IPS-15b (cell line): ENCODE data around the gene INTS1.

ENCODE experiments used
- H3K27me3 ChIP-seq: one replicate; pipeline ENCODE4 v1.6.1; 2013; ENCODE audit warnings: low read length; ENCODE audit not compliant: control insufficient read depth, insufficient read depth
- H3K36me3 ChIP-seq: one replicate; pipeline ENCODE4 v1.6.1; 2013; ENCODE audit warnings: low read length; ENCODE audit not compliant: control insufficient read depth, insufficient read depth
- H3K4me1 ChIP-seq: one replicate; pipeline ENCODE4 v1.6.1; 2013; ENCODE audit warnings: mild to moderate bottlenecking, low read length; ENCODE audit not compliant: control insufficient read depth, insufficient read depth
- H3K4me3 ChIP-seq: one replicate; pipeline ENCODE4 v1.5.1; 2013; ENCODE audit warnings: low read depth, low read length
- H3K9ac ChIP-seq: one replicate; pipeline ENCODE4 v1.6.1; 2013; ENCODE audit warnings: low read depth, mild to moderate bottlenecking, low read length
- H3K9me3 ChIP-seq: one replicate; pipeline ENCODE4 v1.6.1; 2013; ENCODE audit warnings: mild to moderate bottlenecking, low read length; ENCODE audit not compliant: control insufficient read depth, insufficient read depth

INTS1 gene

GRCh38 chr7:1432411-1433082, 71.6 kb downstream of the INTS1 start:
- Histone ChIP-seq H3K4me1 (no peaks in the 10 kb centered on the region), H3K9me3 (no peaks in the 10 kb centered on the region), H3K4me3 (no peak overlapping the region), H3K9ac (no peak overlapping the region), H3K36me3 (peaks cover 5% of the 10 kb centered on the region), H3K27me3 (no peaks in the 10 kb centered on the region)

- Histone ChIP-seq H3K9ac (no peak overlapping the region), H3K36me3 (peaks cover 5% of the 10 kb centered on the region), H3K9me3 (no peaks in the 10 kb centered on the region), H3K4me1 (no peaks in the 10 kb centered on the region), H3K27me3 (no peaks in the 10 kb centered on the region), H3K4me3 (no peak overlapping the region)
Measured at GRCh38 chr7:1431634-1432380, 72.4 kb downstream of the INTS1 start.

- Histone ChIP-seq H3K4me3 (no peak overlapping the region), H3K9ac (no peak overlapping the region), H3K27me3 (no peaks in the 10 kb centered on the region), H3K9me3 (no peaks in the 10 kb centered on the region), H3K36me3 (peaks cover 5% of the 10 kb centered on the region), H3K4me1 (no peaks in the 10 kb centered on the region)
Measured at GRCh38 chr7:1431226-1431625, 73.0 kb downstream of the INTS1 start.

- Histone ChIP-seq H3K4me1 (no peaks in the 10 kb centered on the region), H3K9me3 (no peaks in the 10 kb centered on the region), H3K27me3 (no peaks in the 10 kb centered on the region), H3K4me3 (no peak overlapping the region), H3K36me3 (peaks cover 3% of the 10 kb centered on the region), H3K9ac (no peak overlapping the region)
Measured at GRCh38 chr7:1430056-1430845, 73.9 kb downstream of the INTS1 start.

- Histone ChIP-seq H3K4me1 (no peaks in the 10 kb centered on the region), H3K27me3 (no peaks in the 10 kb centered on the region), H3K9ac (peak overlapping the region; percentile 12), H3K9me3 (no peaks in the 10 kb centered on the region), H3K4me3 (no peak overlapping the region), H3K36me3 (no peaks in the 10 kb centered on the region)
Measured at GRCh38 chr7:1428941-1429501, 75.2 kb downstream of the INTS1 start.

GRCh38 chr7:1427064-1427657, 77.0 kb downstream of the INTS1 start:
- Histone ChIP-seq H3K4me3 (no peak overlapping the region), H3K36me3 (no peaks in the 10 kb centered on the region), H3K27me3 (no peaks in the 10 kb centered on the region), H3K4me1 (peaks cover 2% of the 10 kb centered on the region), H3K9ac (no peak overlapping the region), H3K9me3 (no peaks in the 10 kb centered on the region)

- peaks cover 2% of the 10 kb centered on the region for H3K4me1 ChIP-seq
- no peak overlapping the region for H3K4me3 ChIP-seq
- no peaks in the 10 kb centered on the region for H3K36me3 ChIP-seq
- no peaks in the 10 kb centered on the region for H3K27me3 ChIP-seq
- no peak overlapping the region for H3K9ac ChIP-seq
- H3K9me3 ChIP-seq = no peaks in the 10 kb centered on the region
Measured at GRCh38 chr7:1426474-1426873, 77.7 kb downstream of the INTS1 start.

GRCh38 chr7:1425292-1426136, 78.7 kb downstream of the INTS1 start:
- H3K36me3 ChIP-seq = no peaks in the 10 kb centered on the region
- H3K4me1 ChIP-seq = peaks cover 2% of the 10 kb centered on the region
- H3K9ac ChIP-seq = no peak overlapping the region
- no peak overlapping the region for H3K4me3 ChIP-seq
- no peaks in the 10 kb centered on the region for H3K27me3 ChIP-seq
- H3K9me3 ChIP-seq = no peaks in the 10 kb centered on the region

- H3K9me3 ChIP-seq = no peaks in the 10 kb centered on the region
- H3K4me1 ChIP-seq = peaks cover 2% of the 10 kb centered on the region
- no peak overlapping the region for H3K4me3 ChIP-seq
- H3K27me3 ChIP-seq = no peaks in the 10 kb centered on the region
- no peak overlapping the region for H3K9ac ChIP-seq
- H3K36me3 ChIP-seq = no peaks in the 10 kb centered on the region
Measured at GRCh38 chr7:1424041-1424440, 80.1 kb downstream of the INTS1 start.

- H3K4me3 ChIP-seq = no peak overlapping the region
- no peaks in the 10 kb centered on the region for H3K27me3 ChIP-seq
- H3K9ac ChIP-seq = no peak overlapping the region
- H3K36me3 ChIP-seq = no peaks in the 10 kb centered on the region
- peaks cover 2% of the 10 kb centered on the region for H3K4me1 ChIP-seq
- H3K9me3 ChIP-seq = no peaks in the 10 kb centered on the region
Measured at GRCh38 chr7:1423264-1423811, 80.9 kb downstream of the INTS1 start.
